HepG2 (cell line): ENCODE data around the gene SUSD3.

ENCODE experiments used
- E2F5 ChIP-seq: sonication (generic); formaldehyde crosslinking; conservative IDR thresholded peaks from 2 replicates; pipeline ENCODE4 v1.4.0; 2020; ENCODE audit warnings: missing genetic modification reagents
- EZH2 ChIP-seq: conservative IDR thresholded peaks from 2 replicates; pipeline ENCODE4 v1.6.1; 2012; ENCODE audit warnings: mild to moderate bottlenecking, low read depth, low read length, moderate library complexity
- RBFOX2 ChIP-seq: fragments of 200-400 bp; formaldehyde crosslinking; IDR thresholded peaks from 2 replicates; pipeline ENCODE4 v1.6.1; 2017; ENCODE audit warnings: low read depth, mild to moderate bottlenecking, low read length
- SUZ12 ChIP-seq: fragments of 150-350 bp; IDR thresholded peaks from 2 replicates; pipeline ENCODE4 v1.6.1; 2014; ENCODE audit warnings: low read depth, low read length

- no peak for TF ChIP-seq EZH2
- no peak for TF ChIP-seq E2F5
- TF ChIP-seq RBFOX2: no peak
- no peak for TF ChIP-seq SUZ12
These were observed 71.4 kb downstream of the SUSD3 start for GRCh38 chr9:93129691-93130500.
